PFSK-1 (cell line): ENCODE data around the gene DIP2C.

ENCODE experiments used
- FOXP2 ChIP-seq: optimal IDR thresholded peaks from 2 replicates; pipeline ENCODE3; 2011; ENCODE audit warnings: borderline replicate concordance, control low read depth, inconsistent platforms; ENCODE audit not compliant: insufficient read depth; ENCODE audit errors: extremely low read length, extremely low read depth
- POLR2AphosphoS5 ChIP-seq: IDR thresholded peaks from 2 replicates; pipeline ENCODE4 v1.6.1; 2012; ENCODE audit warnings: low read depth, mild to moderate bottlenecking, control low read depth, low read length, moderate library complexity
- SIN3A ChIP-seq: IDR thresholded peaks from 2 replicates; pipeline ENCODE4 v1.6.1; 2012; ENCODE audit warnings: mild to moderate bottlenecking, low read length, moderate library complexity, borderline replicate concordance; ENCODE audit not compliant: insufficient read depth
- TAF1 ChIP-seq: IDR thresholded peaks from 2 replicates; pipeline ENCODE4 v1.6.1; 2012; ENCODE audit warnings: low read length, control low read depth, borderline replicate concordance; ENCODE audit not compliant: insufficient read depth
- TF ChIP-seq, protein P1 (sequence below), 2 experiments: IDR thresholded peaks; 2 replicates each; pipeline versions ENCODE4 v1.6.1 to v1.8.0; 2011 to 2012; ENCODE audit warnings: low read depth in 2 of 2, low read length in 2 of 2, control low read depth in 1 of 2, inconsistent platforms in 1 of 2, mild to moderate bottlenecking in 1 of 2, moderate library complexity in 1 of 2; ENCODE audit not compliant: insufficient read depth in 1 of 2

The DIP2C gene

DNA sequence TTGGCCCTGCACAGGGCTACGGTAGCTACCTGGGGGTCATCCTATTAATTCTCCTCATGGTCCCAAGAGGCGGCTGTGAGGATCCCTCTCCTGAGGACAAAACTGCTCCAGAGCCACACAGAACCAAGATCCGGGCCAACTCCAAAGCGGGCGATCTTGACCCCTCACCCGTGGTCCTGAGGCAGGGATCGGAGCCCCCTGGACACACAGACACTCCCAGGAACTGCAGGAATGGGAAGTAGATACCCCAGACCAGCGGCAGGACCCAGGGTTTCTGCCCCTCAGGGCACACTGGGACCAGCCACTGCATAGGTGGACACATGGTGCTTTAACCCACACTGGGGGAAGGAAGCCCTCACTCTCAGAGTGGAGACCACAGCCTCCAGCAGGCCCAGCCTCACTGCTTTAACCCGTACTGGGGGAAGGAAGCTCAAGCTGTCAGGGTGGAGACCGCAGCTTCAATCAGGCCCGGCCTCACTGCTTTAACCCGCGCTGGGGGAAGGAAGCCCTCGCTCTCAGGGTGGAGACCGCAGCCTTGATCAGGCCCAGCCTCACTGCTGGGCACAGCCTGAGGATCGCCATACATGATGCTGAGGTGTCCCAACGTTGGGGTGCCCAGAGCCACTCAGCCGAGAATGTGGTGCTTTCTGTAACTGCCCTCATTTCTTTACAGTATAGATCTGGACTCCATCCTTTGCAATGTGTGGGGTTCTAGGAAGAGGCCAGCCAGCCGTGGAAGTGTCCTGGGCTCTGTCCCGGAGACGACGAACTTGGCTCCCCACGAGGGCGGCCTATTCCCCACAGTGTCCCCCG, 60.1 kb downstream of the DIP2C start:
- TF ChIP-seq SIN3A (no peak), FOXP2 (no peak), POLR2AphosphoS5 (no peak), TAF1 (no peak)
- TF ChIP-seq, protein P1, sequence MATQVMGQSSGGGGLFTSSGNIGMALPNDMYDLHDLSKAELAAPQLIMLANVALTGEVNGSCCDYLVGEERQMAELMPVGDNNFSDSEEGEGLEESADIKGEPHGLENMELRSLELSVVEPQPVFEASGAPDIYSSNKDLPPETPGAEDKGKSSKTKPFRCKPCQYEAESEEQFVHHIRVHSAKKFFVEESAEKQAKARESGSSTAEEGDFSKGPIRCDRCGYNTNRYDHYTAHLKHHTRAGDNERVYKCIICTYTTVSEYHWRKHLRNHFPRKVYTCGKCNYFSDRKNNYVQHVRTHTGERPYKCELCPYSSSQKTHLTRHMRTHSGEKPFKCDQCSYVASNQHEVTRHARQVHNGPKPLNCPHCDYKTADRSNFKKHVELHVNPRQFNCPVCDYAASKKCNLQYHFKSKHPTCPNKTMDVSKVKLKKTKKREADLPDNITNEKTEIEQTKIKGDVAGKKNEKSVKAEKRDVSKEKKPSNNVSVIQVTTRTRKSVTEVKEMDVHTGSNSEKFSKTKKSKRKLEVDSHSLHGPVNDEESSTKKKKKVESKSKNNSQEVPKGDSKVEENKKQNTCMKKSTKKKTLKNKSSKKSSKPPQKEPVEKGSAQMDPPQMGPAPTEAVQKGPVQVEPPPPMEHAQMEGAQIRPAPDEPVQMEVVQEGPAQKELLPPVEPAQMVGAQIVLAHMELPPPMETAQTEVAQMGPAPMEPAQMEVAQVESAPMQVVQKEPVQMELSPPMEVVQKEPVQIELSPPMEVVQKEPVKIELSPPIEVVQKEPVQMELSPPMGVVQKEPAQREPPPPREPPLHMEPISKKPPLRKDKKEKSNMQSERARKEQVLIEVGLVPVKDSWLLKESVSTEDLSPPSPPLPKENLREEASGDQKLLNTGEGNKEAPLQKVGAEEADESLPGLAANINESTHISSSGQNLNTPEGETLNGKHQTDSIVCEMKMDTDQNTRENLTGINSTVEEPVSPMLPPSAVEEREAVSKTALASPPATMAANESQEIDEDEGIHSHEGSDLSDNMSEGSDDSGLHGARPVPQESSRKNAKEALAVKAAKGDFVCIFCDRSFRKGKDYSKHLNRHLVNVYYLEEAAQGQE (IDR thresholded peaks at IDR 0.05; ENCODE audit: insufficient read depth in 1 of 2, low read depth in 2 of 2, low read length in 2 of 2) = no peak

DNA sequence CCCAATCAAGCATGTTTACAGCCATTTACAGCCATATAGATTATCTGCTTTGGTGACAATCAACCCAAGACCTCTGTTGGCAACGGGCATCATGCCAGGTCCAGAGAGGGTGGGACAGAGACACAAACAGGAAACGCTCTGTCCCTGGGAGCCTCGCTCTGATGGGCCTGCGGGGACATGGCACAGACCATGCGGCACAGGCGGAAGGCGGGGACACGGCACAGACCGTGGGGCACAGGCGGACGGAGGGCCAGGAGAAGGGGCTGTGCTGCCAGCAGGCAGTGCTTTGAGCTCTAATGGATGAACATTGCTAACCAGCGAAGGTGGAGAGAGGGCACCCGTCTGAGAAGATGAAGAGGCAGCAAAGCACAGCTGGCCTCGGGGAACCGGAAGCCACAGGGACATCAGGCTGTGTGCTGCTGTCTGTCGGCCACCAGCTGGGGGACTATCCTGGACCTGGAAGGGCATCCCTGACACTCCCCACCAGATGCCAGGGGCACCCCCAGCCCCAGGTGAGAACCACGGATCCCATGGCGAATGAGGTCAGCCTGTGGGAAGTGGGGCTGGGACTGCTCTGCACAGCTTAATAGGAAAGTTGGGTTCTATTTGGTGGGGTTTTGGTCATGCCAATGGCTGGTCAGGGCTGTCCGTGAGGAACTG, 61.0 kb downstream of the DIP2C start:
- no peak for TF ChIP-seq FOXP2
- TF ChIP-seq, protein P1 (IDR thresholded peaks at IDR 0.05; ENCODE audit: insufficient read depth in 1 of 2, low read depth in 2 of 2, low read length in 2 of 2) = no peak

DNA sequence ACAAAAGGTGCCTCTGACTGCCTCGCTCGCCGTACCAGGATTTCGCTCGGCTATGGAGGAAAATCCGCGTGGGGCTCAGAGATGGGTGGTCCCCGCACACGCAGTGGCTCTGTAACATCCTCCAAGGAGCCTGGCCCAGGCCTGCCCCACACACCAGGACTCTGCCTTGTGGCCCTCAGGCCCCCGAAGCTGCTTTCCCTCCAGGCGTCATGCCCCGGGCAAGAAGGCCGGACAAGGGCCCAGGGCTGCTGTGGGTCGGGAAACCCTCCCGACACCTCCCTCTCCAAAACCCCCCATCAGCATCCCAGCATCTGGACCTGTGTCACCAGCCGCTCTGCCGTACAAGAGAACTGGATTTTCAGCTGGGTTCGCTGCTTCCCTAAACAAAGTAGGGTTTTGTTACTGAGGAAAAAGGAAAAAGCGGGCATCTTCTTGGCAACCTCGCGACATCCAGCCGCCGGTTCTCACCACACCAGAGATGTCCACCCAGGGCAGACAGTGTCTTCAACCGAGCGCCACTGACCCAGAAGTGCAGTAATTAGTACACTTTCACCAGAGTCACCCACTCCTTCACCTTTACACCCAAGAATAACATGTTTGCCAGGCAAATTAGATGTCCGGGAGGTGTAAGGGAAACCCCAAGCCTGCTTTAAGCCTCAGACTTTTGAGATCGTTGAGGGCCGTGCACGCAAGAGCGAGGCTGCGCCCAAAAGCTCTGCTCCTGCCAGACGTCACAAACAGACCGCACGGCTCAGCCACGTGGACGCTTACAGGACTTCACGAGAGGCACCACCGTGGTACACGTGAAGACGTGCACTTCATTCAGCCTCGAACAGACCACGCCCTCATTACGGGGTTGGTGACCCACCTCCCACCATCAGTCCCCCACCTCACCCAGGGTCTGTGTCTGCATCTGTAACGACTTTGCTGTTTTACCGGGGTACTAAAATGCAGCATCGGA, 62.2 kb downstream of the DIP2C start:
- TF ChIP-seq SIN3A (no peak), FOXP2 (no peak), TAF1 (no peak), POLR2AphosphoS5 (no peak)
- TF ChIP-seq, protein P1 (IDR thresholded peaks at IDR 0.05; ENCODE audit: insufficient read depth in 1 of 2, low read depth in 2 of 2, low read length in 2 of 2) = no peak

DNA sequence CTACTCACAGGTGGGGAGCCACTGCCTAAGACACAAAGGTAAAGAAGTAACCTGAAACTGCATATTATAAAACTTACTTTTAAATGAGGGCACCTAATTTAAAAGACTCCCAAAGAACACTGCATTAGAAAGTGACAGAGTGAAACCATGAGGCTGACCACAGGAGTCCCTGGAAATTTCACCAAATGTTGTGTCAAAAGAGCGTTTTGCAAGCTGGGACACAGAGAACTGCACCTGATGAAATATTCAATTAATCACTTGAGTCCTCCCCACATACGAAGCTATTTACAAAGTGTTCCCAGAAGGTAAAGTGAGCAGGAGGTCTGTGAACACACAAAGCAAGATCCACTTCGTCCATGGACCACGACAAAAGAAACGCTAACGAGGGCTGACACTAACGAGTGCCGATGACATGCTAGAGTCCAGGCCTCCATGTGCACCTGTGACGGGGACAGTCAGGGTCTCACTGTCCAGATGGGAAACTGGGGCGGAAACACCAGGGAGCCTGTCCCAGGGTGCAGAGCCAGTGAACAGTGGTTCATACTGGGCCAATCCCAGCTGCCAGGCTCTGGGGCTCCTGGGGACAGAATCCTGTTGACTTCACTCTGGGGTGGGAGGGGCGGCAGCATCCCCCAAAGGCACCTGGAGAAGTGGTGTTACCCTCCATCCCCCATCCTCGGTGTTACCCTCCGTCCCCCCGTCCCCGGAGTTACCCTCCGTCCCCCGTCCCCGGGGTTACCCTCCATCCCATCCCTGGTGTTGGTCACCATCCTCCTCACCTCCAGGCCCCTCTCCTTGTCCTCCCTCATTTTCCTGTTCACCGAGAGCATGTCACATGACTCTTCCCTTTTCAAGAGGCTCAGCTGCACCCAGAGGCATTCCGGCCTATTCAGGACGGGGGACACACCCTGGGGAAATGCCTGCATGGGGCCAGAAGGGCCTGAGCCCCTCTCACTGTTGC, 63.4 kb downstream of the DIP2C start:
- TF ChIP-seq, protein P1 (IDR thresholded peaks at IDR 0.05; ENCODE audit: insufficient read depth in 1 of 2, low read depth in 2 of 2, low read length in 2 of 2) = no peak
